Measurements from ENCODE around the gene PARD3B. TPM values are rescaled to one million over a fixed set of nuclear protein-coding genes. Genes with fewer than 3 reads are reported as not detected.

The PARD3B gene
- total and polyA plus RNA-seq, 10 of the 15 experiments (the other 5 are each of a cell fraction or from before 2014, with no cell fraction given), result 0.01 to 0.54 (median 0.07) TPM; not detected in 7

DNA sequence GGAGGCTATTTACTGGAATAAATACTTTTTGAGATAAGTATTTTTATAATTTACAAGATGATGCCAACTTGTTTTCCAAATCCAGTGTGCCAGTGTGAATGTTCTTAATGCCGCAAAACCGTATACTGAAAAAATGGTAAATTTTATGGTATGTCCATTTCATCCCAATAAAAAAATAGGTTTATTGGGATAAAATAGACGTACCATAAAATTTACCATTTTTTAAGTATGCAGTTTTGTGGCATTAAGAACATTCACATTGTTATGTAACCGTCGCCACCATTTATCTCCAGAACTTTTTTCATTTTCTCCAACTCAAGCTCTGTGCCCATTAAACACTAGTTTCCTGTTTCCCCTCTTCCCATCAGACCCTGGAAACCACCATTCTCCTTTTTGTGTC, 167.9 kb downstream of the PARD3B start (continued):
- TF ChIP-seq, protein P1, sequence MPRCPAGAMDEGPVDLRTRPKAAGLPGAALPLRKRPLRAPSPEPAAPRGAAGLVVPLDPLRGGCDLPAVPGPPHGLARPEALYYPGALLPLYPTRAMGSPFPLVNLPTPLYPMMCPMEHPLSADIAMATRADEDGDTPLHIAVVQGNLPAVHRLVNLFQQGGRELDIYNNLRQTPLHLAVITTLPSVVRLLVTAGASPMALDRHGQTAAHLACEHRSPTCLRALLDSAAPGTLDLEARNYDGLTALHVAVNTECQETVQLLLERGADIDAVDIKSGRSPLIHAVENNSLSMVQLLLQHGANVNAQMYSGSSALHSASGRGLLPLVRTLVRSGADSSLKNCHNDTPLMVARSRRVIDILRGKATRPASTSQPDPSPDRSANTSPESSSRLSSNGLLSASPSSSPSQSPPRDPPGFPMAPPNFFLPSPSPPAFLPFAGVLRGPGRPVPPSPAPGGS (IDR thresholded peaks at IDR 0.05; ENCODE audit: borderline replicate concordance, insufficient read depth, low read depth, low read length, poor library complexity, severe bottlenecking), result no peak
- TF ChIP-seq, protein P2, sequence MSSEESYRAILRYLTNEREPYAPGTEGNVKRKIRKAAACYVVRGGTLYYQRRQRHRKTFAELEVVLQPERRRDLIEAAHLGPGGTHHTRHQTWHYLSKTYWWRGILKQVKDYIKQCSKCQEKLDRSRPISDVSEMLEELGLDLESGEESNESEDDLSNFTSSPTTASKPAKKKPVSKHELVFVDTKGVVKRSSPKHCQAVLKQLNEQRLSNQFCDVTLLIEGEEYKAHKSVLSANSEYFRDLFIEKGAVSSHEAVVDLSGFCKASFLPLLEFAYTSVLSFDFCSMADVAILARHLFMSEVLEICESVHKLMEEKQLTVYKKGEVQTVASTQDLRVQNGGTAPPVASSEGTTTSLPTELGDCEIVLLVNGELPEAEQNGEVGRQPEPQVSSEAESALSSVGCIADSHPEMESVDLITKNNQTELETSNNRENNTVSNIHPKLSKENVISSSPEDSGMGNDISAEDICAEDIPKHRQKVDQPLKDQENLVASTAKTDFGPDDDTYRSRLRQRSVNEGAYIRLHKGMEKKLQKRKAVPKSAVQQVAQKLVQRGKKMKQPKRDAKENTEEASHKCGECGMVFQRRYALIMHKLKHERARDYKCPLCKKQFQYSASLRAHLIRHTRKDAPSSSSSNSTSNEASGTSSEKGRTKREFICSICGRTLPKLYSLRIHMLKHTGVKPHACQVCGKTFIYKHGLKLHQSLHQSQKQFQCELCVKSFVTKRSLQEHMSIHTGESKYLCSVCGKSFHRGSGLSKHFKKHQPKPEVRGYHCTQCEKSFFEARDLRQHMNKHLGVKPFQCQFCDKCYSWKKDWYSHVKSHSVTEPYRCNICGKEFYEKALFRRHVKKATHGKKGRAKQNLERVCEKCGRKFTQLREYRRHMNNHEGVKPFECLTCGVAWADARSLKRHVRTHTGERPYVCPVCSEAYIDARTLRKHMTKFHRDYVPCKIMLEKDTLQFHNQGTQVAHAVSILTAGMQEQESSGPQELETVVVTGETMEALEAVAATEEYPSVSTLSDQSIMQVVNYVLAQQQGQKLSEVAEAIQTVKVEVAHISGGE (CRISPR knock-in tag; IDR thresholded peaks at IDR 0.05), result no peak
- no peak for TF ChIP-seq GABPA (IDR thresholded peaks at IDR 0.05; ENCODE audit: low read depth)
- no peak for TF ChIP-seq CHD1 (IDR thresholded peaks at IDR 0.05; ENCODE audit: low read depth, low read length)

DNA sequence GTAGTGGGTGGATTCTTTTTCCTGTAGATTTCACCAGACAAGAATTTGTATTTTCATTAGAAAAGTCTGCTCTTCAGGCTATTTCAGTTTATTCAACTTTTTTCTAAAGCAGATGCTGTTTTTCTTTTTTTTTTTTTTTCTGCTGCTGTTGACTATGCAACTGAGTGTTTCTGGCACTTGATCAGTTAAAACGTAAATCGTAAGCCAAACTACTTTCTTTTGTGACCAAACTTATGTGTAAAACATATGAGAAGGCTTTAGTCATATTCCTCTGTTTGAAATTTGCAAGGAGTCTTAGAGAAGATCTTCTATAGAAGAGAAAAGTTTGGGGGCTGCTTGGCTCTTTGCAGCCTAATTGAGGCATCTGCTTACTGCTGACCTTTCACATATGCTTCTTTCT, 170.1 kb downstream of the PARD3B start:
- ChIA-PET CTCF (no interaction called here), SMC1A (ENCODE audit: uncharacterized antibody, unreplicated experiment) (no interaction called here)
- in situ Hi-C loops (cut with MboI), result no loop called here
- TF ChIP-seq, protein P3, sequence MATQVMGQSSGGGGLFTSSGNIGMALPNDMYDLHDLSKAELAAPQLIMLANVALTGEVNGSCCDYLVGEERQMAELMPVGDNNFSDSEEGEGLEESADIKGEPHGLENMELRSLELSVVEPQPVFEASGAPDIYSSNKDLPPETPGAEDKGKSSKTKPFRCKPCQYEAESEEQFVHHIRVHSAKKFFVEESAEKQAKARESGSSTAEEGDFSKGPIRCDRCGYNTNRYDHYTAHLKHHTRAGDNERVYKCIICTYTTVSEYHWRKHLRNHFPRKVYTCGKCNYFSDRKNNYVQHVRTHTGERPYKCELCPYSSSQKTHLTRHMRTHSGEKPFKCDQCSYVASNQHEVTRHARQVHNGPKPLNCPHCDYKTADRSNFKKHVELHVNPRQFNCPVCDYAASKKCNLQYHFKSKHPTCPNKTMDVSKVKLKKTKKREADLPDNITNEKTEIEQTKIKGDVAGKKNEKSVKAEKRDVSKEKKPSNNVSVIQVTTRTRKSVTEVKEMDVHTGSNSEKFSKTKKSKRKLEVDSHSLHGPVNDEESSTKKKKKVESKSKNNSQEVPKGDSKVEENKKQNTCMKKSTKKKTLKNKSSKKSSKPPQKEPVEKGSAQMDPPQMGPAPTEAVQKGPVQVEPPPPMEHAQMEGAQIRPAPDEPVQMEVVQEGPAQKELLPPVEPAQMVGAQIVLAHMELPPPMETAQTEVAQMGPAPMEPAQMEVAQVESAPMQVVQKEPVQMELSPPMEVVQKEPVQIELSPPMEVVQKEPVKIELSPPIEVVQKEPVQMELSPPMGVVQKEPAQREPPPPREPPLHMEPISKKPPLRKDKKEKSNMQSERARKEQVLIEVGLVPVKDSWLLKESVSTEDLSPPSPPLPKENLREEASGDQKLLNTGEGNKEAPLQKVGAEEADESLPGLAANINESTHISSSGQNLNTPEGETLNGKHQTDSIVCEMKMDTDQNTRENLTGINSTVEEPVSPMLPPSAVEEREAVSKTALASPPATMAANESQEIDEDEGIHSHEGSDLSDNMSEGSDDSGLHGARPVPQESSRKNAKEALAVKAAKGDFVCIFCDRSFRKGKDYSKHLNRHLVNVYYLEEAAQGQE (IDR thresholded peaks at IDR 0.05; ENCODE audit: low read depth, low read length), result no peak
- no peak for TF ChIP-seq POLR2AphosphoS2 (IDR thresholded peaks at IDR 0.05; ENCODE audit: low read depth, low read length)
- no peak for TF ChIP-seq SRF (IDR thresholded peaks at IDR 0.05; ENCODE audit: low read depth in 2 of 2, low read length in 2 of 2)
- TF ChIP-seq TBL1XR1 (IDR thresholded peaks at IDR 0.05; ENCODE audit: low read depth, low read length), result no peak
- no peak for TF ChIP-seq ZSCAN29 (IDR thresholded peaks at IDR 0.05)
- TF ChIP-seq SIN3A (IDR thresholded peaks at IDR 0.05; ENCODE audit: low read depth, low read length), result no peak
- TF ChIP-seq, protein P4, sequence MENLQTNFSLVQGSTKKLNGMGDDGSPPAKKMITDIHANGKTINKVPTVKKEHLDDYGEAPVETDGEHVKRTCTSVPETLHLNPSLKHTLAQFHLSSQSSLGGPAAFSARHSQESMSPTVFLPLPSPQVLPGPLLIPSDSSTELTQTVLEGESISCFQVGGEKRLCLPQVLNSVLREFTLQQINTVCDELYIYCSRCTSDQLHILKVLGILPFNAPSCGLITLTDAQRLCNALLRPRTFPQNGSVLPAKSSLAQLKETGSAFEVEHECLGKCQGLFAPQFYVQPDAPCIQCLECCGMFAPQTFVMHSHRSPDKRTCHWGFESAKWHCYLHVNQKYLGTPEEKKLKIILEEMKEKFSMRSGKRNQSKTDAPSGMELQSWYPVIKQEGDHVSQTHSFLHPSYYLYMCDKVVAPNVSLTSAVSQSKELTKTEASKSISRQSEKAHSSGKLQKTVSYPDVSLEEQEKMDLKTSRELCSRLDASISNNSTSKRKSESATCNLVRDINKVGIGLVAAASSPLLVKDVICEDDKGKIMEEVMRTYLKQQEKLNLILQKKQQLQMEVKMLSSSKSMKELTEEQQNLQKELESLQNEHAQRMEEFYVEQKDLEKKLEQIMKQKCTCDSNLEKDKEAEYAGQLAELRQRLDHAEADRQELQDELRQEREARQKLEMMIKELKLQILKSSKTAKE (IDR thresholded peaks at IDR 0.05; ENCODE audit: low read depth, poor library complexity, severe bottlenecking), result no peak
- no peak for TF ChIP-seq SP1 (IDR thresholded peaks at IDR 0.05; ENCODE audit: low read depth, low read length)
- no peak for TF ChIP-seq RELA (IDR thresholded peaks at IDR 0.05; ENCODE audit: borderline replicate concordance, partially characterized antibody)
- TF ChIP-seq CHD1 (IDR thresholded peaks at IDR 0.05; ENCODE audit: low read depth, low read length), result no peak

More for the DNA sequence above, 170.1 kb downstream of the PARD3B start:
- ChIA-PET POLR2A (no interaction called here), RAD21 (ENCODE audit: unreplicated experiment) (no interaction called here)
- no peaks in the 10 kb centered on the region; the same call in 2 of the 3 replicates for H3K9me3 ChIP-seq (replicated peaks; ENCODE audit: control insufficient read depth, insufficient read depth, low read length)
- H3K4me2 ChIP-seq (ENCODE audit: control insufficient read depth, insufficient read depth), result no peak overlapping the region
- H3K4me1 ChIP-seq (ENCODE audit: control insufficient read depth, insufficient read depth, low read length), result no peaks in the 10 kb centered on the region
- no peaks in the 10 kb centered on the region for H3K36me3 ChIP-seq (ENCODE audit: control insufficient read depth in 2 of 2, insufficient read depth in 2 of 2, low read length in 1 of 2)
- no peaks in the 10 kb centered on the region for H4K20me1 ChIP-seq (ENCODE audit: control insufficient read depth, insufficient read depth)
- no peak overlapping the region for H2AFZ ChIP-seq (ENCODE audit: control insufficient read depth, low read depth, low read length)
- no peak overlapping the region for H3K9ac ChIP-seq (ENCODE audit: control insufficient read depth, insufficient read depth, low read length)
- DNase-seq (ENCODE audit: low read depth, low spot score) (no peak), FAIRE-seq (no peak), ATAC-seq (no peak)
- no peaks in the 10 kb centered on the region for H3K27me3 ChIP-seq (replicated peaks in 1 of 2; ENCODE audit: control insufficient read depth in 2 of 2, insufficient read depth in 2 of 2, low read length in 1 of 2)
- 10% methylated on average over 2 of the region's 2 CpGs for WGBS (ENCODE audit: insufficient coverage, insufficient replicate concordance, low lambda C conversion rate, missing lambda C conversion rate)
- H3K27ac ChIP-seq (ENCODE audit: control insufficient read depth, insufficient read depth), result no peak overlapping the region
- intact Hi-C loops (cut with micrococcal nuclease; ENCODE audit: unreplicated experiment), result no loop called here
- BruUV-seq (replicated peaks), result no TSS peak
- no peak overlapping the region for H3K4me3 ChIP-seq
- no peaks in the 10 kb centered on the region for H3K79me2 ChIP-seq (ENCODE audit: control insufficient read depth, insufficient read depth, low read length)
